ENCODE data around the gene TMUB1.

GRCh38 chr7:151124899-151125399 is 41.7 kb upstream of the TMUB1 start:
- TF ChIP-seq, protein P1, sequence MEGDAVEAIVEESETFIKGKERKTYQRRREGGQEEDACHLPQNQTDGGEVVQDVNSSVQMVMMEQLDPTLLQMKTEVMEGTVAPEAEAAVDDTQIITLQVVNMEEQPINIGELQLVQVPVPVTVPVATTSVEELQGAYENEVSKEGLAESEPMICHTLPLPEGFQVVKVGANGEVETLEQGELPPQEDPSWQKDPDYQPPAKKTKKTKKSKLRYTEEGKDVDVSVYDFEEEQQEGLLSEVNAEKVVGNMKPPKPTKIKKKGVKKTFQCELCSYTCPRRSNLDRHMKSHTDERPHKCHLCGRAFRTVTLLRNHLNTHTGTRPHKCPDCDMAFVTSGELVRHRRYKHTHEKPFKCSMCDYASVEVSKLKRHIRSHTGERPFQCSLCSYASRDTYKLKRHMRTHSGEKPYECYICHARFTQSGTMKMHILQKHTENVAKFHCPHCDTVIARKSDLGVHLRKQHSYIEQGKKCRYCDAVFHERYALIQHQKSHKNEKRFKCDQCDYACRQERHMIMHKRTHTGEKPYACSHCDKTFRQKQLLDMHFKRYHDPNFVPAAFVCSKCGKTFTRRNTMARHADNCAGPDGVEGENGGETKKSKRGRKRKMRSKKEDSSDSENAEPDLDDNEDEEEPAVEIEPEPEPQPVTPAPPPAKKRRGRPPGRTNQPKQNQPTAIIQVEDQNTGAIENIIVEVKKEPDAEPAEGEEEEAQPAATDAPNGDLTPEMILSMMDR (IDR thresholded peaks at IDR 0.05; ENCODE audit: low read depth, low read length) = no peak
- no peak for TF ChIP-seq EZH2phosphoT487 (IDR thresholded peaks at IDR 0.05; ENCODE audit: low read depth)

All from OCI-LY3 (cell line).